Retinal pigment epithelial cell (primary cell): ENCODE data around the gene CCDC134.

Experiments
- DNase-seq: peaks from one replicate; pipeline ENCODE4 v3.0.0-alpha.2; 2010; ENCODE audit warnings: low read depth
- H3K4me3 ChIP-seq: 2 replicates; pipeline ENCODE4 v1.5.1; 2011; ENCODE audit warnings: mild to moderate bottlenecking, low read length, control low read depth, moderate library complexity
- CTCF ChIP-seq: conservative IDR thresholded peaks from 2 replicates; pipeline ENCODE4 v1.5.1; 2011; ENCODE audit warnings: low read depth, low read length, control low read depth, inconsistent platforms

The CCDC134 gene

GRCh38 chr22:41801886-41802285, 1.4 kb downstream of the CCDC134 start:
- H3K4me3 ChIP-seq = peak overlapping the region; percentile 1
- TF ChIP-seq CTCF = no peak
- DNase-seq = no peak

- TF ChIP-seq CTCF = no peak
- H3K4me3 ChIP-seq = no peak overlapping the region
These were observed 5.2 kb downstream of the CCDC134 start for GRCh38 chr22:41805639-41806038.

GRCh38 chr22:41808400-41808799, 7.9 kb downstream of the CCDC134 start:
- no peak for DNase-seq
- H3K4me3 ChIP-seq = no peak overlapping the region
- no peak for TF ChIP-seq CTCF

More at GRCh38 chr22:41805639-41806038, 5.2 kb downstream of the CCDC134 start:
- no peak for DNase-seq

GRCh38 chr22:41810022-41810421, 9.5 kb downstream of the CCDC134 start:
- H3K4me3 ChIP-seq = no peak overlapping the region
- no peak for DNase-seq
- TF ChIP-seq CTCF = no peak

- no peak for DNase-seq
- no peak overlapping the region for H3K4me3 ChIP-seq
- no peak for TF ChIP-seq CTCF
These were observed 12.5 kb downstream of the CCDC134 start for GRCh38 chr22:41812805-41813545.

GRCh38 chr22:41813726-41814410, 13.4 kb downstream of the CCDC134 start:
- no peak for TF ChIP-seq CTCF
- DNase-seq = no peak
- H3K4me3 ChIP-seq = no peak overlapping the region

- no peak for TF ChIP-seq CTCF
- H3K4me3 ChIP-seq = no peak overlapping the region
- no peak for DNase-seq
These were observed 15.2 kb downstream of the CCDC134 start for GRCh38 chr22:41815716-41816115.
